ENCODE measurements around the gene OR10G3.

GRCh38 chr14:21614240-21614639 is 34.4 kb upstream of the OR10G3 start:
- TF ChIP-seq, protein P1, sequence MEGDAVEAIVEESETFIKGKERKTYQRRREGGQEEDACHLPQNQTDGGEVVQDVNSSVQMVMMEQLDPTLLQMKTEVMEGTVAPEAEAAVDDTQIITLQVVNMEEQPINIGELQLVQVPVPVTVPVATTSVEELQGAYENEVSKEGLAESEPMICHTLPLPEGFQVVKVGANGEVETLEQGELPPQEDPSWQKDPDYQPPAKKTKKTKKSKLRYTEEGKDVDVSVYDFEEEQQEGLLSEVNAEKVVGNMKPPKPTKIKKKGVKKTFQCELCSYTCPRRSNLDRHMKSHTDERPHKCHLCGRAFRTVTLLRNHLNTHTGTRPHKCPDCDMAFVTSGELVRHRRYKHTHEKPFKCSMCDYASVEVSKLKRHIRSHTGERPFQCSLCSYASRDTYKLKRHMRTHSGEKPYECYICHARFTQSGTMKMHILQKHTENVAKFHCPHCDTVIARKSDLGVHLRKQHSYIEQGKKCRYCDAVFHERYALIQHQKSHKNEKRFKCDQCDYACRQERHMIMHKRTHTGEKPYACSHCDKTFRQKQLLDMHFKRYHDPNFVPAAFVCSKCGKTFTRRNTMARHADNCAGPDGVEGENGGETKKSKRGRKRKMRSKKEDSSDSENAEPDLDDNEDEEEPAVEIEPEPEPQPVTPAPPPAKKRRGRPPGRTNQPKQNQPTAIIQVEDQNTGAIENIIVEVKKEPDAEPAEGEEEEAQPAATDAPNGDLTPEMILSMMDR (IDR thresholded peaks at IDR 0.05; ENCODE audit: insufficient read depth, low read length): no peak
- TF ChIP-seq REST (IDR thresholded peaks at IDR 0.05; ENCODE audit: insufficient replicate concordance, low read depth) (no peak), POLR2AphosphoS5 (IDR thresholded peaks at IDR 0.05; ENCODE audit: low read depth) (no peak)
